SK-N-SH treated with all-trans-retinoic acid at 6 μM for 48 hours (cell line): ENCODE measurements around the gene CPAMD8.
"Not testable (repeated sequence)": the region's sequence is repeated elsewhere in the genome, so short reads cannot be mapped to it uniquely, and the experiment has no call there.

ENCODE experiments used
- ATAC-seq: fragments of 200-7000 bp; cut with Tn5 transposase; 3 replicates; pipeline ENCODE4 v1.9.1; 2020; ENCODE audit warnings: mild to moderate bottlenecking, moderate library complexity
- ARNTL ChIP-seq: fragments of 450-650 bp; formaldehyde crosslinking; IDR thresholded peaks from 2 replicates; pipeline ENCODE4 v1.5.0; 2020; ENCODE audit warnings: low read depth, mild to moderate bottlenecking, moderate library complexity, borderline replicate concordance
- BACH2 ChIP-seq: fragments of 250-450 bp; sonication (Bioruptor Pico); IDR thresholded peaks from 2 replicates; pipeline ENCODE4 v1.9.0; 2021; ENCODE audit warnings: mild to moderate bottlenecking, borderline replicate concordance
- CREB5 ChIP-seq: fragments of 250-450 bp; sonication (Bioruptor Pico); IDR thresholded peaks from 2 replicates; pipeline ENCODE4 v1.5.1; 2020; ENCODE audit warnings: low read depth, mild to moderate bottlenecking, moderate library complexity
- CSDC2 ChIP-seq: fragments of 250-450 bp; sonication (Bioruptor Pico); IDR thresholded peaks from 2 replicates; pipeline ENCODE4 v1.5.0; 2020; ENCODE audit warnings: mild to moderate bottlenecking, moderate library complexity
- CSRNP3 ChIP-seq: fragments of 250-450 bp; sonication (Bioruptor Pico); IDR thresholded peaks from 2 replicates; pipeline ENCODE4 v1.5.1; 2021; ENCODE audit warnings: mild to moderate bottlenecking, moderate library complexity
- ESRRG ChIP-seq: fragments of 250-450 bp; sonication (Bioruptor Pico); IDR thresholded peaks from 2 replicates; pipeline ENCODE4 v1.6.1; 2021; ENCODE audit warnings: mild to moderate bottlenecking
- GLIS3 ChIP-seq: fragments of 250-450 bp; sonication (Bioruptor Pico); IDR thresholded peaks from 2 replicates; pipeline ENCODE4 v1.5.0; 2020; ENCODE audit warnings: mild to moderate bottlenecking, moderate library complexity
- ISL1 ChIP-seq: fragments of 250-450 bp; sonication (Bioruptor Pico); IDR thresholded peaks from 2 replicates; pipeline ENCODE4 v2.1.2; 2022; ENCODE audit warnings: mild to moderate bottlenecking, moderate library complexity
- OSR1 ChIP-seq: fragments of 250-450 bp; sonication (Bioruptor Pico); IDR thresholded peaks from 2 replicates; pipeline ENCODE4 v1.8.0; 2022; ENCODE audit warnings: moderate library complexity, mild to moderate bottlenecking, inconsistent platforms
- PATZ1 ChIP-seq: fragments of 250-450 bp; sonication (Bioruptor Pico); IDR thresholded peaks from 2 replicates; pipeline ENCODE4 v1.8.0; 2020; ENCODE audit warnings: mild to moderate bottlenecking, moderate library complexity, borderline replicate concordance
- POU6F1 ChIP-seq: fragments of 250-450 bp; sonication (Bioruptor Pico); IDR thresholded peaks from 2 replicates; pipeline ENCODE4 v1.8.0; 2021; ENCODE audit warnings: low read depth, mild to moderate bottlenecking, moderate library complexity, borderline replicate concordance
- PPARA ChIP-seq: fragments of 250-450 bp; sonication (Bioruptor Pico); IDR thresholded peaks from 2 replicates; pipeline ENCODE4 v1.5.0; 2020; ENCODE audit warnings: mild to moderate bottlenecking, borderline replicate concordance
- SNAI2 ChIP-seq: fragments of 250-450 bp; sonication (Bioruptor Pico); IDR thresholded peaks from 2 replicates; pipeline ENCODE4 v1.5.0; 2020; ENCODE audit warnings: mild to moderate bottlenecking, moderate library complexity
- TCF4 ChIP-seq: fragments of 250-450 bp; sonication (Bioruptor Pico); IDR thresholded peaks from 2 replicates; pipeline ENCODE4 v1.8.0; 2021; ENCODE audit warnings: mild to moderate bottlenecking, moderate library complexity, borderline replicate concordance
- TOX ChIP-seq: fragments of 250-450 bp; sonication (Bioruptor Pico); IDR thresholded peaks from 2 replicates; pipeline ENCODE4 v1.8.0; 2021; ENCODE audit warnings: mild to moderate bottlenecking, moderate library complexity, borderline replicate concordance
- ZC3H10 ChIP-seq: fragments of 250-450 bp; sonication (Bioruptor Pico); IDR thresholded peaks from 2 replicates; pipeline ENCODE4 v1.5.1; 2021; ENCODE audit warnings: mild to moderate bottlenecking, moderate library complexity
- ZFP3 ChIP-seq: fragments of 250-450 bp; sonication (Bioruptor Pico); IDR thresholded peaks from 2 replicates; pipeline ENCODE4 v1.5.0; 2020; ENCODE audit warnings: mild to moderate bottlenecking, moderate library complexity
- ZFP30 ChIP-seq: fragments of 450-650 bp; formaldehyde crosslinking; IDR thresholded peaks from 2 replicates; pipeline ENCODE4 v1.5.0; 2022; ENCODE audit warnings: mild to moderate bottlenecking, moderate library complexity
- ZNF565 ChIP-seq: fragments of 450-650 bp; formaldehyde crosslinking; conservative IDR thresholded peaks from 2 replicates; pipeline ENCODE4 v1.5.0; 2020; ENCODE audit warnings: low read depth, mild to moderate bottlenecking, moderate library complexity
- ZNF70 ChIP-seq: fragments of 450-650 bp; formaldehyde crosslinking; IDR thresholded peaks from 2 replicates; pipeline ENCODE4 v1.5.0; 2020; ENCODE audit warnings: mild to moderate bottlenecking, moderate library complexity
- ZNF8 ChIP-seq: fragments of 450-650 bp; formaldehyde crosslinking; IDR thresholded peaks from 2 replicates; pipeline ENCODE4 v1.5.0; 2020; ENCODE audit warnings: mild to moderate bottlenecking, moderate library complexity

CPAMD8 gene

GRCh38 chr19:16943942-16944625 is 82.5 kb downstream of the CPAMD8 start:
- TF ChIP-seq ISL1 (CRISPR knock-in tag) = no peak
- TF ChIP-seq PPARA (CRISPR knock-in tag) = no peak
- no peak for TF ChIP-seq CREB5 (CRISPR knock-in tag)
- no peak for TF ChIP-seq ZC3H10
- no peak for TF ChIP-seq GLIS3 (CRISPR knock-in tag)
- no peak for TF ChIP-seq ESRRG (CRISPR knock-in tag)
- ATAC-seq = no peak

DNA sequence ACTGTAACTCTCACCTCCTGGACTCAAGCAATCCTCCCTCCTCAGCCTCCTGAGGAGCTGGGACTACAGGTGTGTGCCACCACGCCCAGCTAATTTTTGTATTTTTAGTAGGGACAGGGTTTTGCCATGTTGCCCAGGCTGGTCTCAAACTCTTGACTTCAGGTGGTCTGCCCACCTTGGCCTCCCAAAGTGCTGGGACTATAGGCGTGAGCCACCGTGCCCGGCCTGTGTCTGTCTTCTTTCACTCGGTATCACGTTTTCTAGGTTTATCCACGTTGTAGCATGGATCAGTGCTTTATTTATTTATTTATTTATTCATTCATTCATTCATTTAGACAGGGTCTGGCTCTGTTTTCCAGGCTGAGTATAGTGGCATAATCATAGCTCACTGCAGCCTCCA is 83.5 kb downstream of the CPAMD8 start:
- not testable (repeated sequence) for ATAC-seq

GRCh38 chr19:16942583-16942982 is 84.0 kb downstream of the CPAMD8 start:
- TF ChIP-seq ZNF8 = no peak
- no peak for TF ChIP-seq ARNTL (CRISPR knock-in tag)
- no peak for TF ChIP-seq CSDC2 (CRISPR knock-in tag)
- no peak for TF ChIP-seq ZNF565 (CRISPR knock-in tag)
- no peak for TF ChIP-seq PPARA (CRISPR knock-in tag)
- no peak for TF ChIP-seq TOX (CRISPR knock-in tag)
- TF ChIP-seq GLIS3 (CRISPR knock-in tag) = no peak
- no peak for TF ChIP-seq POU6F1 (CRISPR knock-in tag)
- no peak for TF ChIP-seq ESRRG (CRISPR knock-in tag)
- no peak for TF ChIP-seq ZFP3 (CRISPR knock-in tag)
- TF ChIP-seq CREB5 (CRISPR knock-in tag) = no peak
- TF ChIP-seq ZC3H10 = no peak
- no peak for TF ChIP-seq SNAI2 (CRISPR knock-in tag)
- no peak for TF ChIP-seq ZFP30 (CRISPR knock-in tag)
- TF ChIP-seq OSR1 = no peak
- no peak for ATAC-seq

GRCh38 chr19:16940626-16941025 is 86.0 kb downstream of the CPAMD8 start:
- ATAC-seq = no peak
- TF ChIP-seq ZNF8 (no peak), OSR1 (no peak), CSDC2 (CRISPR knock-in tag) (no peak), ZNF565 (CRISPR knock-in tag) (no peak), PPARA (CRISPR knock-in tag) (no peak), SNAI2 (CRISPR knock-in tag) (no peak), TCF4 (CRISPR knock-in tag) (no peak), CSRNP3 (no peak), BACH2 (CRISPR knock-in tag) (no peak), ZFP3 (CRISPR knock-in tag) (no peak), ISL1 (CRISPR knock-in tag) (no peak), ESRRG (CRISPR knock-in tag) (no peak), ZFP30 (CRISPR knock-in tag) (no peak)

DNA sequence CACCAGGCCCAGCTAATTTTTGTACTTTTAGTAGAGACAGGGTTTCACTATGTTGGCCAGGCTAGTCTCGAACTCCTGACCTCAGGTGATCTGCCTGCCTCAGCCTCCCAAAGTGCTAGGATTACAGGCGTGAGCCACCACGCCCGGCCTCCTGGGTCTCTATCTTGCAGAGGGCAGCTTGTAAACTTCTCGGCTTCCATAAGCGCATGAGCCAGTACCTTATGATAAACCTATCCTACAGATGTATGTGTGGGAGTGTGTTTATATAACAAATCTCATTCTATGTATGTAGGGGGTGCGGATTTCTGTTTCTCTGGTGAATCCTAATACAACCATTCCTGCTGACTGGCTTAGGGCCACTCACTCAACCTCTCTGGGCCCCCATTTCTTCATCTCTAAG is 86.5 kb downstream of the CPAMD8 start:
- ATAC-seq = not testable (repeated sequence)

GRCh38 chr19:16938211-16938610 is 88.4 kb downstream of the CPAMD8 start:
- no peak for ATAC-seq
- no peak for TF ChIP-seq PPARA (CRISPR knock-in tag)
- no peak for TF ChIP-seq ISL1 (CRISPR knock-in tag)
- no peak for TF ChIP-seq CREB5 (CRISPR knock-in tag)
- TF ChIP-seq ZNF70 (CRISPR knock-in tag) = no peak
- no peak for TF ChIP-seq ARNTL (CRISPR knock-in tag)
- TF ChIP-seq ZFP3 (CRISPR knock-in tag) = no peak
- no peak for TF ChIP-seq PATZ1
- no peak for TF ChIP-seq ESRRG (CRISPR knock-in tag)
- no peak for TF ChIP-seq ZFP30 (CRISPR knock-in tag)

GRCh38 chr19:16937796-16938195 is 88.8 kb downstream of the CPAMD8 start:
- not testable (repeated sequence) for ATAC-seq
